ENCODE measurements around the gene IFT43. TPM values are rescaled to one million over a fixed set of nuclear protein-coding genes. Genes with fewer than 3 reads are reported as not detected.
A peak's percentile ranks its signal among the peaks of the same experiment; 100 is the strongest.

Gene IFT43
- total and polyA plus RNA-seq, 4 donors, result 20.9 to 49.2 (median 44.7) TPM

DNA sequence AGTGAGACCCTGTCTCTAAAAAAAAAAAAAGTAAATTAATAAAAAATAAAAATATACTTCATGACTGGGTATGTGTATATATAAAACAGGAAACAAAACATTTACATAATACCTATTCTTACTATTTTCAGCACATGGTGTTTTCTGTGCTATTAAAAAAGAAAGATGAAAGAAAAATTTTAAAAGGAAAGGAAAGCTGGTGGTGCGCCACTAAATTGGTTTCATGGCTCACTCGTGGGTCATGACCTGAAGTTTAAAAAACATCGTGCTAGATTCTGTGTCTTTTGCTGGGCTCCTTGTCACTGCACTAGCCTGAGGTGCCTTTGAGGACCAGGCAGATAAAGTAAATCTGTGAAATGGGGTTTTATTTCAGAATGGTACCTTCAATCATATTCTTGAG, 69.8 kb downstream of the IFT43 start:
- no CpG with 5 or more reads among the region's 3 CpGs for WGBS (ENCODE audit: insufficient coverage)
- Histone ChIP-seq H3K9me3 (ENCODE audit: control insufficient read depth, insufficient read depth, low read length) (no peaks in the 10 kb centered on the region), H3K27ac (ENCODE audit: low read depth, low read length) (no peak overlapping the region), H3K4me1 (ENCODE audit: control insufficient read depth, insufficient read depth, low read length) (peaks cover 3% of the 10 kb centered on the region), H3K36me3 (ENCODE audit: control insufficient read depth, insufficient read depth, low read length) (peaks cover 3% of the 10 kb centered on the region), H3K27me3 (ENCODE audit: control insufficient read depth, insufficient read depth, low read length) (no peaks in the 10 kb centered on the region), H3K4me3 (ENCODE audit: low read depth, low read length) (no peak overlapping the region)
- no peak for DNase-seq (ENCODE audit: low read depth in 4 of 6, low spot score in 6 of 6)

DNA sequence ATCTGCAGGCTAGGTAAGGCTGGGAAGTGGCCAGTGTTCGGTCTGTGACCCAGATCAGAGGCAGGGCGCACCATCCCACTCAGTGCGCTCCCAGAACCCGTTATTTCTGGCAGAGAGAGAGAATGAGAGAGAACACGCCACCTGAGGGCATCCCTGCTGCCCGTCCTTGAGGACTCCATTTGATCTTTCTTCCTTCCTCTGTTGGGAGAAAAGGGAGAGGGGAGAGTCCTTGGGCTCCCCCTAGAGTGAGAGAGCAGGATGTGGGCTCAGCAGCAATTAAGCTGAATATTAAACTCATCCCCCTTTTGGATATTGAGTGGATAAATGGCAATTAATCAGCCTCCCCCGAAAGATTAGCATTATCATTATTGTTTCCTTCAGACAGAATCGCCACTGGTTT, 70.6 kb downstream of the IFT43 start:
- Histone ChIP-seq H3K4me3 (ENCODE audit: low read depth, low read length) (no peak overlapping the region), H3K27ac (ENCODE audit: low read depth, low read length) (no peak overlapping the region), H3K36me3 (ENCODE audit: control insufficient read depth, insufficient read depth, low read length) (peaks cover 9% of the 10 kb centered on the region), H3K4me1 (ENCODE audit: control insufficient read depth, insufficient read depth, low read length) (peaks cover 3% of the 10 kb centered on the region), H3K27me3 (ENCODE audit: control insufficient read depth, insufficient read depth, low read length) (no peaks in the 10 kb centered on the region), H3K9me3 (ENCODE audit: control insufficient read depth, insufficient read depth, low read length) (no peaks in the 10 kb centered on the region)
- 91% methylated on average over 4 of the region's 8 CpGs for WGBS (ENCODE audit: insufficient coverage)
- DNase-seq (ENCODE audit: low read depth in 4 of 6, low spot score in 6 of 6), result no peak

DNA sequence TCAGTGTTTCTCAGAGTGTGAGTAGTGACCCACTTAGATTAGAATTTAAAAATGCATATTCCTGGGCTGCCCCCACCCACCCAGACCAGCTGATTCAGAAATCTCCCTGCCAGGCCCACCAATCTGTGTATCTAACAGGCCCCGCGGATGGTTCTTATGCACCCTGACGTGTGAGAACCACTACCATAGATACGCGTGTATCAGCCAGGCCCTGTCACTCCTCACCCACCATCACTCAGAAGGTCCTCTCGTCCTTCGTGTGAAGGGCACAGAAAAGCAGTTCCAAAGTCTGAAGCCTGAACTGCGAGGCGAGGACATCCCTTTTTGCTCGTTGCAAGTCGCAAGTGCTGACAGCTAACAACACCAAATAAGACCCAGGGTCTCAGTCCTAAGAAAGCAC, 72.4 kb downstream of the IFT43 start:
- H3K9me3 ChIP-seq (ENCODE audit: control insufficient read depth, insufficient read depth, low read length), result no peaks in the 10 kb centered on the region
- no peak overlapping the region for H3K4me3 ChIP-seq (ENCODE audit: low read depth, low read length)
- WGBS (ENCODE audit: insufficient coverage), result 93% methylated on average over 7 of the region's 11 CpGs
- peaks cover 11% of the 10 kb centered on the region for H3K36me3 ChIP-seq (ENCODE audit: control insufficient read depth, insufficient read depth, low read length)
- no peaks in the 10 kb centered on the region for H3K27me3 ChIP-seq (ENCODE audit: control insufficient read depth, insufficient read depth, low read length)
- DNase-seq (ENCODE audit: low read depth in 4 of 6, low spot score in 6 of 6), result no peak
- no peaks in the 10 kb centered on the region for H3K4me1 ChIP-seq (ENCODE audit: control insufficient read depth, insufficient read depth, low read length)
- no peak overlapping the region for H3K27ac ChIP-seq (ENCODE audit: low read depth, low read length)

DNA sequence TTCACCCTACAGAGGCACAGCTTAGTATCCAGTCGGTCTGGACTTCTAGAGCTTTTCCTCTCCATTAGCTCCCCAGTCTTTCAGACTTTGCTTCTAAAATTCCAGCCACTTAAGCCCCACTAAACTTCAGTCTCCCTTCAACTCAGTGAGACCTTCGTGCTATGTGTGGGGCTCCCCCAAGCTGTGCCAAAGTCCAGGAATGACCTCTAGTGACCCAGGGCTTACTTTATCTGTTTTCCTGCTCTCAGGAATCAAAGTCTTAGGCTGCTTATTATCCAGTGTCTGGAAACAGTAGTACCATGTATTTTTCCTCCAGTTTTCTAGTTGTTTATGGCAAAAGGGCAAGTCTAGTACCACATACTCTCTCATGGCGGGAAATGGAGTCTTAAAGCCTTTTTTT, 77.8 kb downstream of the IFT43 start:
- H3K36me3 ChIP-seq (ENCODE audit: control insufficient read depth, insufficient read depth, low read length), result peaks cover 14% of the 10 kb centered on the region
- no peaks in the 10 kb centered on the region for H3K9me3 ChIP-seq (ENCODE audit: control insufficient read depth, insufficient read depth, low read length)
- 81% methylated on average over 2 of the region's 3 CpGs for WGBS (ENCODE audit: insufficient coverage)
- no peak for DNase-seq (ENCODE audit: low read depth in 4 of 6, low spot score in 6 of 6)
- no peaks in the 10 kb centered on the region for H3K27me3 ChIP-seq (ENCODE audit: control insufficient read depth, insufficient read depth, low read length)
- no peak overlapping the region for H3K4me3 ChIP-seq (ENCODE audit: low read depth, low read length)
- H3K4me1 ChIP-seq (ENCODE audit: control insufficient read depth, insufficient read depth, low read length), result no peaks in the 10 kb centered on the region
- no peak overlapping the region for H3K27ac ChIP-seq (ENCODE audit: low read depth, low read length)

DNA sequence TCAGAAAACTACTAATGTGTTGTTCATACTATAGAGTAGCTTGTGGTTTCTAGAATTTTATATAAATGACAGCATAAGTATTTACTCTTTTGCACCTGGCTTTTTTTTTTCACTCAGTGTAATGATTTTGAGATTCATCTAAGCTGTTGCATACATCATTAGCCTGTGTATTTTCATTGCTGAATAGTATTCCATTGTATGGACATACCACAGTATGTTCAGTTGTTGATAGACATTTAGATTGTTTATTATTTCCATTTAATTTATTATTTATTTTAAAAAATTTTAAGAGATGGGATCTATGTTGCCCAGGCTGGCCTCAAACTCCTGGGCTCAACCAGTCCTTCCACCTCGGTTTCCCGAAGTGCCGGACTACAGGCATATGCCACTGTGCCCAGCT, 80.0 kb downstream of the IFT43 start:
- DNase-seq (ENCODE audit: low read depth in 4 of 6, low spot score in 6 of 6), result no peak
- 100% methylated on average over 1 of the region's 3 CpGs for WGBS (ENCODE audit: insufficient coverage)
- peaks cover 11% of the 10 kb centered on the region for H3K36me3 ChIP-seq (ENCODE audit: control insufficient read depth, insufficient read depth, low read length)
- no peaks in the 10 kb centered on the region for H3K27me3 ChIP-seq (ENCODE audit: control insufficient read depth, insufficient read depth, low read length)
- no peak overlapping the region for H3K27ac ChIP-seq (ENCODE audit: low read depth, low read length)
- no peak overlapping the region for H3K4me3 ChIP-seq (ENCODE audit: low read depth, low read length)
- no peaks in the 10 kb centered on the region for H3K9me3 ChIP-seq (ENCODE audit: control insufficient read depth, insufficient read depth, low read length)
- H3K4me1 ChIP-seq (ENCODE audit: control insufficient read depth, insufficient read depth, low read length), result no peaks in the 10 kb centered on the region

DNA sequence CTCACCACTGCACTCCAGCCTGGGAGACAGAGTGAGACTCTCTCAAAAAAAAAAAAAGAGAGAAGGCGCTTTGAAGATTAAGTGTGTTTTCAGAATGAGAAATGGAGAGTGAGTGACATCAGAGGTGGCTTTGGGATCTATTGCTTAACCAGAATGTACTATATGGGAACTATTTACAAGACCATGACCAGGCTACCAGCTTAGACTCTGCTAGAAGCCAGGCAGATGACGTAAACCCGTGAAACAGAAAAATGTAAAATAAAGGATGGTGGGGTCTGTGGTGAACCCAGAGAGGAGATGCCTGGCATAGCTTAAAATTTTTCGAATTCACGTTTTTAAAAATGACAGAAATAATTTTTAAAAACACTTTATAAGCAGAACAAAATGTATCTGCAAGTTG, 82.0 kb downstream of the IFT43 start:
- Histone ChIP-seq H3K36me3 (ENCODE audit: control insufficient read depth, insufficient read depth, low read length) (peaks cover 6% of the 10 kb centered on the region), H3K4me1 (ENCODE audit: control insufficient read depth, insufficient read depth, low read length) (no peaks in the 10 kb centered on the region), H3K27me3 (ENCODE audit: control insufficient read depth, insufficient read depth, low read length) (no peaks in the 10 kb centered on the region), H3K4me3 (ENCODE audit: low read depth, low read length) (no peak overlapping the region), H3K9me3 (ENCODE audit: control insufficient read depth, insufficient read depth, low read length) (no peaks in the 10 kb centered on the region), H3K27ac (ENCODE audit: low read depth, low read length) (no peak overlapping the region)
- WGBS (ENCODE audit: insufficient coverage), result 42% methylated on average over 2 of the region's 5 CpGs
- DNase-seq (ENCODE audit: low read depth in 4 of 6, low spot score in 6 of 6), result no peak

DNA sequence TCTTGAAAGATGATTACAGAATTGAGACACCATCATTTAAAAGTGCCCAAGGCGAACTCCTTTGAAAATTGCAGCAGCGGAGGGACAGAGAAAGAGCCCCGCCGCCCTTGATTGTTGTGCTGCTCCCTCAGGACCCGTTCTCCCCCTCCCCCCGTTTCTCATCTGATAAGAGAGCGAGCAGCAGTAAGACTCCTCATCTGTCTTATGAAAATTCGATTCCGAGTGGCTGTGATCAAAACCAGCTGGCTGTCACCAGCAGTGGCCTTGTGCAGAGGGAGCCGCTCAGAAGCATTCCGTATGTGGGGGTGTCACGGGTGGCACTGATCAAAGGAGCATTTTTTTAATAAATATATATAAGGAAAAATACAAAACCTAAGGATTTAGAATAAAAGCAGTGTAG, 88.2 kb downstream of the IFT43 start:
- no peaks in the 10 kb centered on the region for H3K4me1 ChIP-seq (ENCODE audit: control insufficient read depth, insufficient read depth, low read length)
- no peaks in the 10 kb centered on the region for H3K9me3 ChIP-seq (ENCODE audit: control insufficient read depth, insufficient read depth, low read length)
- no peak overlapping the region for H3K27ac ChIP-seq (ENCODE audit: low read depth, low read length)
- H3K27me3 ChIP-seq (ENCODE audit: control insufficient read depth, insufficient read depth, low read length), result no peaks in the 10 kb centered on the region
- no peak overlapping the region for H3K4me3 ChIP-seq (ENCODE audit: low read depth, low read length)
- peaks cover 6% of the 10 kb centered on the region for H3K36me3 ChIP-seq (ENCODE audit: control insufficient read depth, insufficient read depth, low read length)
- 78% methylated on average over 9 of the region's 12 CpGs for WGBS (ENCODE audit: insufficient coverage)
- DNase-seq (ENCODE audit: low read depth in 4 of 6, low spot score in 6 of 6), result no peak

DNA sequence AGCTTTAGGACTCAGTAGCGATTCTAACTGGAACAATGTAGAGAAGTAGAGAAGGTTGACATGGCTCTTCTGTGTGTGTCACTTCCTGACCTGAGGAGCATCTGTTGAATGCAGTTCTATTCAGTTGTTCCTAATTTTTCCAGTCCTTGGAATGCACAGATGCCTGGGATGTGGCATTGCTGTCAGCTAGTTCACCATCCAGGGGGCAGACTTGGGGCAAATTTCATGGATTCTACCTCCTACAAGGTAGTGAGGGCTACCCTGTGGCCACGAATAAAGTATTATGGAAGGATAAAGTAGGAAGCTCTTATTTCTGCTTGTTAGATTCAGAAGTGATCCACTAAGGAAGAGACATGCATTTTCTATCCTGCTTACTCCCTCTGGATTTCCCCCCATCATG, 91.8 kb downstream of the IFT43 start:
- DNase-seq (ENCODE audit: low read depth in 4 of 6, low spot score in 6 of 6), result no peak
- Histone ChIP-seq H3K36me3 (ENCODE audit: control insufficient read depth, insufficient read depth, low read length) (peaks cover 8% of the 10 kb centered on the region), H3K4me3 (ENCODE audit: low read depth, low read length) (no peak overlapping the region), H3K27ac (ENCODE audit: low read depth, low read length) (no peak overlapping the region), H3K9me3 (ENCODE audit: control insufficient read depth, insufficient read depth, low read length) (no peaks in the 10 kb centered on the region), H3K27me3 (ENCODE audit: control insufficient read depth, insufficient read depth, low read length) (no peaks in the 10 kb centered on the region), H3K4me1 (ENCODE audit: control insufficient read depth, insufficient read depth, low read length) (peaks cover 8% of the 10 kb centered on the region)
- WGBS (ENCODE audit: insufficient coverage), result 88% methylated on average over 1 of the region's 2 CpGs

DNA sequence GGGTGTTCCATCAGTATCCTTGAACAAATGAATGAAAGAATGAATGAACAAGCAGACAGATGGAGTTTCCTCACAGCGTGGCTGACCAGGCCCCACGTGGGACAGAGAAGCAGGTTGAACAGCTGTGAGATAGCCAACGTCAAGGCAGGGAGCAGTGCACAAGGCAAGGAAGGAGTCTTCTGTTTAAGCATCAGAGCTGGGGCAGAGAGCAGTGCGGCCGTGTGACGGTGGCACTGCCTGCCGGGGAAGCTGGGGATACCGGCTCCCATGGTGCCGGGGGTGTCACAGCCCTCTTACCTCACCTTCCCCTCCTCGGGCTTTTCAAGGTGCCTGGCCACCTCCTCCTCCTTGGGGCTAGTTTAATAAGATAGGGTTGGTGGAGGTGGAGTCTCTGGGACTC, 92.9 kb downstream of the IFT43 start:
- no peak for DNase-seq (ENCODE audit: low read depth in 4 of 6, low spot score in 6 of 6)
- 89% methylated on average over 4 of the region's 10 CpGs for WGBS (ENCODE audit: insufficient coverage)
- no peak overlapping the region for H3K27ac ChIP-seq (ENCODE audit: low read depth, low read length)

DNA sequence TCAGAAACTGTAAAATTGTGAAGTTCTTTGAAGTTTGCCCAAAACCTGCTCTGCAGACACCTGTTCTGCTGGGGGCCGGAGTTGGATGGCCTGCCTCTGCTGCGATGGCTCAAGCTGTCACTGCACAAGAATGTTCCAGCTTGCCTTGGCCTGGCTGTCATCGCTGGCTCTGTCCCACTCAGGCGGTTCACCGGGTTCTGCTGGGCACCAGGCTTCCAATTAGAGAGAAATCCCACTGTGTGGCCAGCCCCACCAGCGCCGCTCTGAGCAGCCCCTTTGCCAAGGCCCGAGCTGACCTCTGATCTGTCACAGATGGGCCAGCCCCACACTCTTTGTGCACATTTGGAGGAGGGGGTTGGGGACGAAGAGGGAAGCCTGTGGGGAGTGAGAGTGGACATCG, 94.5 kb downstream of the IFT43 start:
- DNase-seq (ENCODE audit: low read depth in 4 of 6, low spot score in 6 of 6), result peak in 1 of 6 donors; percentile 38
- 58% methylated on average over 9 of the region's 10 CpGs for WGBS (ENCODE audit: insufficient coverage)
- Histone ChIP-seq H3K4me1 (ENCODE audit: control insufficient read depth, insufficient read depth, low read length) (peaks cover 27% of the 10 kb centered on the region), H3K27ac (ENCODE audit: low read depth, low read length) (no peak overlapping the region), H3K36me3 (ENCODE audit: control insufficient read depth, insufficient read depth, low read length) (peaks cover 22% of the 10 kb centered on the region), H3K9me3 (ENCODE audit: control insufficient read depth, insufficient read depth, low read length) (no peaks in the 10 kb centered on the region), H3K4me3 (ENCODE audit: low read depth, low read length) (no peak overlapping the region), H3K27me3 (ENCODE audit: control insufficient read depth, insufficient read depth, low read length) (no peaks in the 10 kb centered on the region)

More for the DNA sequence above, 92.9 kb downstream of the IFT43 start:
- H3K36me3 ChIP-seq (ENCODE audit: control insufficient read depth, insufficient read depth, low read length), result peaks cover 20% of the 10 kb centered on the region
- no peak overlapping the region for H3K4me3 ChIP-seq (ENCODE audit: low read depth, low read length)
- H3K9me3 ChIP-seq (ENCODE audit: control insufficient read depth, insufficient read depth, low read length), result no peaks in the 10 kb centered on the region
- H3K4me1 ChIP-seq (ENCODE audit: control insufficient read depth, insufficient read depth, low read length), result peaks cover 15% of the 10 kb centered on the region
- no peaks in the 10 kb centered on the region for H3K27me3 ChIP-seq (ENCODE audit: control insufficient read depth, insufficient read depth, low read length)
